Gastroesophageal sphincter (tissue), 4 donors: ENCODE measurements around the gene SLC22A2. TPM values are rescaled to one million over a fixed set of nuclear protein-coding genes. Genes with fewer than 3 reads are reported as not detected.
"Not testable (repeated sequence)": the region's sequence is repeated elsewhere in the genome, so short reads cannot be mapped to it uniquely, and the experiment has no call there.

Experiments used
- ATAC-seq: fragments of 150-250 bp; one replicate; pipeline ENCODE4 v1.9.1; 2016; ENCODE audit warnings: mild to moderate bottlenecking, moderate library complexity
- H3K27ac ChIP-seq, 4 donors: fragments of 200-600 bp; sonication (generic) in 3 of 4; 1 replicate in 3 of 4; 2 replicates in 1 of 4; pipeline ENCODE4 v1.5.1; 2016 to 2019
- H3K27me3 ChIP-seq: fragments of 200-600 bp; sonication (generic); one replicate; pipeline ENCODE4 v1.5.1; 2019
- H3K36me3 ChIP-seq, 2 donors: fragments of 200-600 bp; sonication (generic); one replicate each; pipeline ENCODE4 v1.5.1; 2019; ENCODE audit warnings: control low read depth in 1 of 2
- H3K4me1 ChIP-seq, 3 donors: fragments of 200-600 bp; sonication (generic); 1 replicate in 2 of 3; 2 replicates in 1 of 3; pipeline ENCODE4 v1.5.1; 2016 to 2019; ENCODE audit warnings: control low read depth in 2 of 3
- H3K4me3 ChIP-seq, 2 donors: fragments of 200-600 bp; sonication (generic); one replicate each; pipeline ENCODE4 v1.5.1; 2019; ENCODE audit warnings: mild to moderate bottlenecking in 1 of 2, moderate library complexity in 1 of 2
- H3K9me3 ChIP-seq, 3 donors: fragments of 200-600 bp; sonication (generic); one replicate each; pipeline ENCODE4 v1.5.1; 2017 to 2019; ENCODE audit warnings: control low read depth in 2 of 3
- EP300 ChIP-seq: sonication (generic); formaldehyde crosslinking; IDR thresholded peaks from one replicate; pipeline ENCODE4 v1.6.1; 2017; ENCODE audit warnings: antibody characterized with exemption, mild to moderate bottlenecking
- POLR2A ChIP-seq, 2 donors: fragments of 450-650 bp; IDR thresholded peaks; one replicate each; pipeline ENCODE4 v1.6.1; 2017; ENCODE audit warnings: antibody characterized with exemption in 2 of 2, mild to moderate bottlenecking in 2 of 2, moderate library complexity in 1 of 2
- POLR2AphosphoS5 ChIP-seq: sonication (generic); formaldehyde crosslinking; IDR thresholded peaks from one replicate; pipeline ENCODE4 v1.6.1; 2017; ENCODE audit warnings: antibody characterized with exemption
- WGBS, 2 donors: methylation state at CpG; one replicate each; pipeline ENCODE4 v1.1.5; 2018; ENCODE audit warnings: low coverage in 1 of 2; 5-methylcytosine and 5-hydroxymethylcytosine counted together
- total RNA-seq, 4 donors: library from RNA; depleted of rRNA; stranded (reverse); fragments of >200 nt; gene quantifications; one replicate each; pipeline ENCODE4 v1.1.0, GENCODE V29; 2016
- TF ChIP-seq, protein P1 (sequence below), 4 experiments: fragments of 200-600 bp in 2 of 4; fragments of 450-650 bp in 2 of 4; sonication (generic) in 1 of 4; IDR thresholded peaks; one replicate each; pipeline ENCODE4 v1.5.1; 2017 to 2019; ENCODE audit warnings: antibody characterized with exemption in 4 of 4, mild to moderate bottlenecking in 2 of 4, moderate library complexity in 2 of 4

SLC22A2 gene
- total RNA-seq, result under 1 TPM in 1 of 4 donors, not detected in 3; 0.47 TPM

GRCh38 chr6:160258346-160259142, at the start of gene SLC22A2:
Gene SLC22A2, minus strand, starts transcription at chr6:160258821. Its CDS starts 64 bp downstream, at chr6:160258757.
- peak within 1 kb of the TSS in 3 of 4 donors; percentile 17 to 55 (median 55) for H3K27ac ChIP-seq
- H3K9me3 ChIP-seq, result no peaks in the 10 kb centered on the region
- TF ChIP-seq EP300 (no peak), POLR2A (IDR thresholded peaks at IDR 0.05) (no peak), POLR2AphosphoS5 (no peak)
- TF ChIP-seq, protein P1, sequence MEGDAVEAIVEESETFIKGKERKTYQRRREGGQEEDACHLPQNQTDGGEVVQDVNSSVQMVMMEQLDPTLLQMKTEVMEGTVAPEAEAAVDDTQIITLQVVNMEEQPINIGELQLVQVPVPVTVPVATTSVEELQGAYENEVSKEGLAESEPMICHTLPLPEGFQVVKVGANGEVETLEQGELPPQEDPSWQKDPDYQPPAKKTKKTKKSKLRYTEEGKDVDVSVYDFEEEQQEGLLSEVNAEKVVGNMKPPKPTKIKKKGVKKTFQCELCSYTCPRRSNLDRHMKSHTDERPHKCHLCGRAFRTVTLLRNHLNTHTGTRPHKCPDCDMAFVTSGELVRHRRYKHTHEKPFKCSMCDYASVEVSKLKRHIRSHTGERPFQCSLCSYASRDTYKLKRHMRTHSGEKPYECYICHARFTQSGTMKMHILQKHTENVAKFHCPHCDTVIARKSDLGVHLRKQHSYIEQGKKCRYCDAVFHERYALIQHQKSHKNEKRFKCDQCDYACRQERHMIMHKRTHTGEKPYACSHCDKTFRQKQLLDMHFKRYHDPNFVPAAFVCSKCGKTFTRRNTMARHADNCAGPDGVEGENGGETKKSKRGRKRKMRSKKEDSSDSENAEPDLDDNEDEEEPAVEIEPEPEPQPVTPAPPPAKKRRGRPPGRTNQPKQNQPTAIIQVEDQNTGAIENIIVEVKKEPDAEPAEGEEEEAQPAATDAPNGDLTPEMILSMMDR (IDR thresholded peaks at IDR 0.05), result no peak
- no peaks in the 10 kb centered on the region for H3K4me1 ChIP-seq
- WGBS, 2 donors, result 73 to 79% methylated on average over 5 to 16 of the region's 43 CpGs
- no peaks in the 10 kb centered on the region for H3K27me3 ChIP-seq
- H3K4me3 ChIP-seq, result no peak within 1 kb of the TSS
- ATAC-seq, result no peak
- H3K36me3 ChIP-seq, result no peaks in the 10 kb centered on the region

DNA sequence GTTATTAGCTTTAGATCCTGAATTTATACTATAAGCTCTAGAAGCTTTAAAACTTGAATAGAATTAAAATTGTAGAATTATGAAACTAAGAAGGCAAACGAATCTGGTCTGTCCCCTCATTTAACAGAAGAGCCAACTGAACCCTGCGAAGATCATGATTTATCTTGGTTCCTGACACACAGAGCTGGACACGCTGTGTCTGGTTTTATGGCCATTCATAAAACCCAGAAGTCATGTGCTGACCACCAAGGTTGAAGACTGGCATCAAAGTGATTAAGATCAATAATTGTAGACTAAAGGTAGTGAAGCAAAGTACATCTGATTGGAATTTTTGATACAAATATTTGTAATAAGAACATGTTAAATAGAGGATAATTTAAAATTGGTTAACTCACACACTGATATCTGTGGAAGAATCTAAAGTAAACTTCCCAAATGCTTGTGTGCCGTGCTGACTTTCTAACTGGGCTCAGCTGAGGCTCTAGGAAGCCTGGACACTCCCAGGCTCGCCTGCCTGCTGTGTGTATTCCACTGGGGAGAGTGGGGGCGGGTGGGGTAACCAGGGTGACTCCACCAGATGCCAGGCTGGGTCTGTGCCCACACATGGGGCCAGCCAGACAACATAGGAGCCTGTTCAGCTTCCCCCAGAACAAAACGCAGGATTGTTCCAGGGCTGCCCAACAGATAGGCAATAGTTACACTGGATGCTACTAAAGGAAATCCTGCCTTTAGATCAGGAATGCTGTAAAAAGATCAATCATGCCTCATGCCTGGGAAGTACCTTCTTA, 47.5 kb upstream of the SLC22A2 start:
- WGBS, 2 donors, result 49 to 61% methylated on average over 3 to 7 of the region's 7 CpGs
- Histone ChIP-seq H3K36me3 (no peaks in the 10 kb centered on the region), H3K27ac (no peak overlapping the region), H3K4me1 (peaks cover 0 to 4% (median 0%) of the 10 kb centered on the region in 3 donors), H3K27me3 (no peaks in the 10 kb centered on the region), H3K9me3 (peaks cover 0 to 25% (median 0%) of the 10 kb centered on the region in 3 donors), H3K4me3 (no peak overlapping the region)
- TF ChIP-seq POLR2AphosphoS5 (no peak), POLR2A (IDR thresholded peaks at IDR 0.05) (no peak), EP300 (no peak)
- TF ChIP-seq, protein P1 (IDR thresholded peaks at IDR 0.05), result no peak
- no peak for ATAC-seq

- peaks cover 0 to 4% (median 0%) of the 10 kb centered on the region in 3 donors for H3K4me1 ChIP-seq
- TF ChIP-seq, protein P1 (IDR thresholded peaks at IDR 0.05), result no peak
- no peak for TF ChIP-seq POLR2AphosphoS5
- no peak for TF ChIP-seq POLR2A (IDR thresholded peaks at IDR 0.05)
- TF ChIP-seq EP300, result no peak
- H3K27me3 ChIP-seq, result no peaks in the 10 kb centered on the region
- 72 to 74% methylated on average over 2 of the region's 2 CpGs for WGBS, 2 donors
- ATAC-seq, result no peak
- H3K27ac ChIP-seq, result no peak overlapping the region
- H3K9me3 ChIP-seq, result peaks cover 0 to 7% (median 0%) of the 10 kb centered on the region in 3 donors
- H3K36me3 ChIP-seq, result no peaks in the 10 kb centered on the region
- H3K4me3 ChIP-seq, result no peak overlapping the region
These were observed 45.2 kb upstream of the SLC22A2 start for GRCh38 chr6:160303806-160304205.

GRCh38 chr6:160302431-160303082, 43.9 kb upstream of the SLC22A2 start:
- ATAC-seq, H3K27ac ChIP-seq, H3K27me3 ChIP-seq, H3K4me3 ChIP-seq, H3K9me3 ChIP-seq, H3K36me3 ChIP-seq, H3K4me1 ChIP-seq: not testable (repeated sequence)
- 86% methylated on average over 1 of the region's 2 CpGs; no CpG with 5 or more reads in 1 of the 2 donors for WGBS, 2 donors

- H3K27ac ChIP-seq, result no peak overlapping the region
- no peaks in the 10 kb centered on the region for H3K9me3 ChIP-seq
- no peak for ATAC-seq
- no peaks in the 10 kb centered on the region for H3K27me3 ChIP-seq
- H3K36me3 ChIP-seq, result no peaks in the 10 kb centered on the region
- H3K4me3 ChIP-seq, result no peak overlapping the region
- H3K4me1 ChIP-seq, result peaks cover 0 to 4% (median 0%) of the 10 kb centered on the region in 3 donors
- TF ChIP-seq, protein P1 (IDR thresholded peaks at IDR 0.05), result no peak
- TF ChIP-seq POLR2A (IDR thresholded peaks at IDR 0.05), result no peak
- no peak for TF ChIP-seq POLR2AphosphoS5
- no peak for TF ChIP-seq EP300
- 40 to 60% methylated on average over 1 of the region's 4 CpGs for WGBS, 2 donors
These were observed 42.7 kb upstream of the SLC22A2 start for GRCh38 chr6:160301339-160301738.
